AG04450 (cell line): ENCODE data around the gene PRR20G. TPM values are rescaled to one million over a fixed set of nuclear protein-coding genes. Genes with fewer than 3 reads are reported as not detected.

Source experiments
- CTCF ChIA-PET: fragments of 300-600, 350-600 bp; formaldehyde crosslinking; extraction: SDS; loops from one replicate; lab custom pipeline; 2022; ENCODE audit warnings: antibody characterized with exemption, inconsistent platforms; lab: Charles Lee
- POLR2A ChIA-PET: fragments of 350-600 bp; formaldehyde crosslinking; extraction: SDS; loops from one replicate; lab custom pipeline; 2021; ENCODE audit warnings: antibody characterized with exemption, inconsistent platforms; lab: Yijun Ruan, JAX
- DNase-seq: peaks from one replicate; pipeline ENCODE4 v3.0.0-alpha.2; 2011; ENCODE audit warnings: low read depth, low spot score
- H3K27ac ChIP-seq: one replicate; pipeline ENCODE4 v1.5.1; 2012; ENCODE audit warnings: low read depth, low read length, control low read depth
- H3K27me3 ChIP-seq: one replicate; pipeline ENCODE4 v1.6.0; 2012; ENCODE audit warnings: low read length; ENCODE audit not compliant: control insufficient read depth, insufficient read depth
- H3K4me3 ChIP-seq: 2 replicates; pipeline ENCODE4 v1.5.1; 2011; ENCODE audit warnings: mild to moderate bottlenecking, low read depth, low read length, control low read depth
- H3K9me3 ChIP-seq: 2 replicates; pipeline ENCODE4 v1.5.1; 2012; ENCODE audit warnings: low read length; ENCODE audit not compliant: control insufficient read depth, insufficient read depth
- polyA plus RNA-seq: library from polyadenylated mRNA; depleted of rRNA; stranded (reverse); fragments of >200 nt; gene quantifications from 2 replicates; pipeline ENCODE4 v1.2.3, GENCODE V29; 2011
- TF ChIP-seq, protein P1 (sequence below): IDR thresholded peaks from 2 replicates; pipeline ENCODE4 v1.5.1; 2011; ENCODE audit warnings: low read depth, low read length, control low read depth, inconsistent platforms

Gene PRR20G
- polyA plus RNA-seq, 1 experiment, result not detected

- Histone ChIP-seq H3K27ac (no peak overlapping the region), H3K9me3 (no peaks in the 10 kb centered on the region), H3K27me3 (peaks cover 3% of the 10 kb centered on the region), H3K4me3 (no peak overlapping the region)
- POLR2A ChIA-PET, result no interaction called here
- TF ChIP-seq, protein P1, sequence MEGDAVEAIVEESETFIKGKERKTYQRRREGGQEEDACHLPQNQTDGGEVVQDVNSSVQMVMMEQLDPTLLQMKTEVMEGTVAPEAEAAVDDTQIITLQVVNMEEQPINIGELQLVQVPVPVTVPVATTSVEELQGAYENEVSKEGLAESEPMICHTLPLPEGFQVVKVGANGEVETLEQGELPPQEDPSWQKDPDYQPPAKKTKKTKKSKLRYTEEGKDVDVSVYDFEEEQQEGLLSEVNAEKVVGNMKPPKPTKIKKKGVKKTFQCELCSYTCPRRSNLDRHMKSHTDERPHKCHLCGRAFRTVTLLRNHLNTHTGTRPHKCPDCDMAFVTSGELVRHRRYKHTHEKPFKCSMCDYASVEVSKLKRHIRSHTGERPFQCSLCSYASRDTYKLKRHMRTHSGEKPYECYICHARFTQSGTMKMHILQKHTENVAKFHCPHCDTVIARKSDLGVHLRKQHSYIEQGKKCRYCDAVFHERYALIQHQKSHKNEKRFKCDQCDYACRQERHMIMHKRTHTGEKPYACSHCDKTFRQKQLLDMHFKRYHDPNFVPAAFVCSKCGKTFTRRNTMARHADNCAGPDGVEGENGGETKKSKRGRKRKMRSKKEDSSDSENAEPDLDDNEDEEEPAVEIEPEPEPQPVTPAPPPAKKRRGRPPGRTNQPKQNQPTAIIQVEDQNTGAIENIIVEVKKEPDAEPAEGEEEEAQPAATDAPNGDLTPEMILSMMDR, result no peak
- CTCF ChIA-PET, result no interaction called here
- DNase-seq, result no peak
Measured at GRCh38 chr3:127257351-127257750, 30.5 kb downstream of the PRR20G start.

GRCh38 chr3:127256733-127257271 lies 31.0 kb downstream of the PRR20G start:
- CTCF ChIA-PET, result no interaction called here
- no peak for DNase-seq
- POLR2A ChIA-PET, result no interaction called here

GRCh38 chr3:127256138-127256537 lies 31.7 kb downstream of the PRR20G start:
- no peaks in the 10 kb centered on the region for H3K9me3 ChIP-seq
- CTCF ChIA-PET, result no interaction called here
- H3K27ac ChIP-seq, result no peak overlapping the region
- POLR2A ChIA-PET, result no interaction called here
- DNase-seq, result no peak
- no peaks in the 10 kb centered on the region for H3K27me3 ChIP-seq
- H3K4me3 ChIP-seq, result no peak overlapping the region
- TF ChIP-seq, protein P1, result no peak

More at GRCh38 chr3:127256733-127257271, 31.0 kb downstream of the PRR20G start:
- Histone ChIP-seq H3K27ac (no peak overlapping the region), H3K27me3 (peaks cover 3% of the 10 kb centered on the region), H3K4me3 (no peak overlapping the region), H3K9me3 (no peaks in the 10 kb centered on the region)
- TF ChIP-seq, protein P1, result no peak

GRCh38 chr3:127255516-127255915 lies 32.3 kb downstream of the PRR20G start:
- ChIA-PET POLR2A (no interaction called here), CTCF (no interaction called here)

DNA sequence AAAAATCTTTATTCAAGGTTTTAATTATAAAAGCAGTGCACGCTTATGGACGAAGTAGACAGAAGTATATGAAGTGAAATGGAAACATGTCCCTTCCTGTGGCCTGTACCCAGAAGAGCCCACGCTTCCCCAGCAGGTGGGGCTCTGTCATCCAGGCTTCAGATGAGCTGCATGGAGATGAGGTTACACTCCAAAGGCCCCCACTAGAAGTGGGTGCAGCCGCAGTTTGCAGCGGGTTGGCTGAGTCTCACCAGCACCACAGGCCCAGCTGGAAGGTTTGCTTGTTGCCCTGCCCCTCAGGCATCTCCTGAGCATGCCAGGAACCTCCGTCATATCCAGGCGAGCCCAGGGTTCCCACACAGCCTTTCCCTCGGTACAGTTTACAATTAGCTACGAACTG lies 33.1 kb downstream of the PRR20G start:
- Histone ChIP-seq H3K27ac (no peak overlapping the region), H3K9me3 (no peaks in the 10 kb centered on the region), H3K4me3 (no peak overlapping the region), H3K27me3 (no peaks in the 10 kb centered on the region)
- TF ChIP-seq, protein P1, result peak; percentile 16; the same call in 1 of the 2 replicates
- ChIA-PET CTCF (no interaction called here), POLR2A (no interaction called here)
- DNase-seq, result no peak

More at GRCh38 chr3:127255516-127255915, 32.3 kb downstream of the PRR20G start:
- DNase-seq, result no peak
- no peak overlapping the region for H3K4me3 ChIP-seq
- TF ChIP-seq, protein P1, result no peak
- H3K27me3 ChIP-seq, result no peaks in the 10 kb centered on the region
- H3K9me3 ChIP-seq, result no peaks in the 10 kb centered on the region
- no peak overlapping the region for H3K27ac ChIP-seq
